Neural progenitor cell (in vitro differentiated cells): ENCODE measurements around the gene USP31. TPM values are rescaled to one million over a fixed set of nuclear protein-coding genes. Genes with fewer than 3 reads are reported as not detected.

Experiments used
- DNase-seq: peaks from one replicate; pipeline ENCODE4 v3.0.0-alpha.2; 2016; ENCODE audit warnings: low spot score
- H2AFZ ChIP-seq: fragments of 200-600 bp; sonication (generic); replicated peaks from 2 replicates; pipeline ENCODE4 v1.6.1; 2016; ENCODE audit warnings: antibody characterized with exemption
- H3F3A ChIP-seq: fragments of 200-600 bp; sonication (generic); 2 replicates; pipeline ENCODE4 v1.6.1; 2016; ENCODE audit warnings: antibody characterized with exemption, low read depth
- H3K27ac ChIP-seq: fragments of 200-600 bp; sonication (generic); 2 replicates; pipeline ENCODE4 v1.5.1; 2016; ENCODE audit warnings: mild to moderate bottlenecking
- H3K27me3 ChIP-seq: fragments of 200-600 bp; sonication (generic); 2 replicates; pipeline ENCODE4 v1.6.1; 2016; ENCODE audit warnings: mild to moderate bottlenecking, moderate library complexity
- H3K36me3 ChIP-seq: fragments of 200-600 bp; sonication (generic); 2 replicates; pipeline ENCODE4 v1.5.1; 2016
- H3K4me1 ChIP-seq: fragments of 200-600 bp; sonication (generic); 2 replicates; pipeline ENCODE4 v1.6.1; 2016; ENCODE audit warnings: mixed run types
- H3K4me2 ChIP-seq: fragments of 200-600 bp; sonication (generic); 2 replicates; pipeline ENCODE4 v1.6.1; 2016
- H3K4me3 ChIP-seq: fragments of 200-600 bp; sonication (generic); 2 replicates; pipeline ENCODE4 v1.5.1; 2016
- H3K79me2 ChIP-seq: fragments of 200-600 bp; sonication (generic); 2 replicates; pipeline ENCODE4 v1.6.1; 2016; ENCODE audit warnings: low read depth
- H3K9ac ChIP-seq: fragments of 200-600 bp; sonication (generic); 2 replicates; pipeline ENCODE4 v1.6.1; 2016
- H3K9me3 ChIP-seq: fragments of 200-600 bp; sonication (generic); 2 replicates; pipeline ENCODE4 v1.5.1; 2016; ENCODE audit warnings: low read depth
- H4K20me1 ChIP-seq: fragments of 200-600 bp; sonication (generic); 2 replicates; pipeline ENCODE4 v1.6.1; 2016; ENCODE audit warnings: low read depth
- H3K27ac Mint-ChIP-seq: 3 replicates; pipeline ENCODE4 v1.8.0; 2021; ENCODE audit warnings: mixed read lengths
- H3K27me3 Mint-ChIP-seq: 2 replicates; pipeline ENCODE4 v1.8.0; 2022; ENCODE audit warnings: low read depth, mild to moderate bottlenecking, inconsistent platforms, moderate library complexity, mixed read lengths; ENCODE audit not compliant: insufficient read depth
- H3K36me3 Mint-ChIP-seq: 3 replicates; pipeline ENCODE4 v1.8.0; 2021; ENCODE audit warnings: mixed read lengths
- H3K4me1 Mint-ChIP-seq: 3 replicates; pipeline ENCODE4 v1.8.0; 2021; ENCODE audit warnings: mixed read lengths
- H3K4me3 Mint-ChIP-seq: 3 replicates; pipeline ENCODE4 v1.8.0; 2021; ENCODE audit warnings: mild to moderate bottlenecking, moderate library complexity, mixed read lengths
- H3K9me3 Mint-ChIP-seq: 3 replicates; pipeline ENCODE4 v1.8.0; 2020; ENCODE audit warnings: mixed read lengths
- CTCF ChIP-seq: fragments of 200-600 bp; sonication (generic); IDR thresholded peaks from 2 replicates; pipeline ENCODE4 v1.5.1; 2017; ENCODE audit warnings: antibody characterized with exemption, mild to moderate bottlenecking
- EZH2 ChIP-seq: fragments of 200-600 bp; sonication (generic); IDR thresholded peaks from 2 replicates; pipeline ENCODE4 v1.6.1; 2017; ENCODE audit warnings: antibody characterized with exemption, mild to moderate bottlenecking, moderate library complexity
- EZH2phosphoT487 ChIP-seq: fragments of 200-600 bp; sonication (generic); IDR thresholded peaks from 2 replicates; pipeline ENCODE4 v1.6.1; 2017; ENCODE audit warnings: antibody characterized with exemption
- total RNA-seq: library from RNA; depleted of rRNA; stranded (reverse); fragments of >200 nt; gene quantifications from 2 replicates; pipeline ENCODE4 v1.2.3, GENCODE V29; 2015; ENCODE audit warnings: low replicate concordance

USP31 gene
- total RNA-seq, 1 donor from 2014 or later = 9.0 TPM

- H3K4me3 Mint-ChIP-seq = no peak overlapping the region
- H3K4me2 ChIP-seq = no peak overlapping the region
- no peak overlapping the region for H3K4me3 ChIP-seq
Observed at GRCh38 chr16:23141959-23142740, 7.1 kb downstream of the USP31 start.

GRCh38 chr16:23141500-23141899 is 7.8 kb downstream of the USP31 start:
- peaks cover 100% of the 10 kb centered on the region for H3K79me2 ChIP-seq
- no peak overlapping the region for H3K9ac ChIP-seq
- H4K20me1 ChIP-seq = peaks cover 55% of the 10 kb centered on the region
- no peak overlapping the region for H3K4me2 ChIP-seq
- no peak overlapping the region for H2AFZ ChIP-seq
- no peaks in the 10 kb centered on the region for H3K9me3 ChIP-seq
- no peak overlapping the region for H3K4me3 ChIP-seq
- peaks cover 13% of the 10 kb centered on the region for H3K4me1 Mint-ChIP-seq
- H3F3A ChIP-seq = peaks cover 6% of the 10 kb centered on the region
- H3K9me3 Mint-ChIP-seq = peaks cover 16% of the 10 kb centered on the region
- no peaks in the 10 kb centered on the region for H3K27me3 ChIP-seq
- H3K36me3 ChIP-seq = no peaks in the 10 kb centered on the region
- H3K4me3 Mint-ChIP-seq = no peak overlapping the region
- no peak for DNase-seq
- H3K27ac Mint-ChIP-seq = no peak overlapping the region
- TF ChIP-seq EZH2phosphoT487 (no peak), CTCF (no peak), EZH2 (no peak)
- H3K4me1 ChIP-seq = peaks cover 17% of the 10 kb centered on the region
- no peaks in the 10 kb centered on the region for H3K27me3 Mint-ChIP-seq
- H3K36me3 Mint-ChIP-seq = peaks cover 2% of the 10 kb centered on the region
- no peak overlapping the region for H3K27ac ChIP-seq

More at GRCh38 chr16:23141959-23142740, 7.1 kb downstream of the USP31 start:
- H3K4me1 Mint-ChIP-seq = peaks cover 19% of the 10 kb centered on the region
- Histone ChIP-seq H3F3A (peaks cover 6% of the 10 kb centered on the region), H3K36me3 (no peaks in the 10 kb centered on the region), H3K79me2 (peaks cover 100% of the 10 kb centered on the region), H3K27ac (no peak overlapping the region), H2AFZ (no peak overlapping the region), H3K27me3 (no peaks in the 10 kb centered on the region), H4K20me1 (peaks cover 62% of the 10 kb centered on the region), H3K4me1 (peaks cover 23% of the 10 kb centered on the region), H3K9ac (no peak overlapping the region), H3K9me3 (no peaks in the 10 kb centered on the region)
- no peak for TF ChIP-seq EZH2phosphoT487
- no peaks in the 10 kb centered on the region for H3K27me3 Mint-ChIP-seq
- DNase-seq = no peak
- H3K27ac Mint-ChIP-seq = no peak overlapping the region
- peaks cover 13% of the 10 kb centered on the region for H3K9me3 Mint-ChIP-seq
- H3K36me3 Mint-ChIP-seq = peaks cover 2% of the 10 kb centered on the region

DNA sequence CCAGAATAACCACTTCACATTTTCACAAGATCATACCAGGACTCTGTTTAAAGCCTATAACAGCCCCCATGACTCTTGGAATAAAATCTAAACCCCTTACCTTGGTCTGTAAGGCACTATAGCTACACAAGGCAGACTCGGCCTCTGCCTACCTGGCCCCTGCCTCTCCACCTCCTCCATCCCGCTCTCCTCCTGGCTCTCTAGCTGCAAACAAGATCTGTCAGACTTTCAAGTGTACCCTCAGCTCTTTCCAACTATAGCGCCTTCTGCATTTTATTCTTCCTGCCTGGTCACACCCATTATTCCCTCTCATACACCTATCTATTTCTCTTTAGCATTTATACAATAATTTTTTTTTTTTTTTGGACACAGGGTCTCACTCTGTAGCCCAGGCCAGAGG is 8.2 kb downstream of the USP31 start:
- H3K27ac ChIP-seq = no peak overlapping the region
- H3K27me3 ChIP-seq = no peaks in the 10 kb centered on the region
- Mint-ChIP-seq H3K4me3 (no peak overlapping the region), H3K36me3 (peaks cover 2% of the 10 kb centered on the region), H3K4me1 (peaks cover 12% of the 10 kb centered on the region), H3K9me3 (peaks cover 18% of the 10 kb centered on the region), H3K27ac (no peak overlapping the region), H3K27me3 (no peaks in the 10 kb centered on the region)
- TF ChIP-seq EZH2phosphoT487 (no peak), EZH2 (no peak), CTCF (no peak)
- no peak overlapping the region for H3K4me3 ChIP-seq
- H3K9ac ChIP-seq = no peak overlapping the region
- peaks cover 100% of the 10 kb centered on the region for H3K79me2 ChIP-seq
- H4K20me1 ChIP-seq = peaks cover 51% of the 10 kb centered on the region
- no peak for DNase-seq
- H2AFZ ChIP-seq = no peak overlapping the region
- peaks cover 1% of the 10 kb centered on the region for H3K9me3 ChIP-seq
- H3F3A ChIP-seq = peaks cover 6% of the 10 kb centered on the region
- H3K4me1 ChIP-seq = peaks cover 12% of the 10 kb centered on the region
- H3K36me3 ChIP-seq = no peaks in the 10 kb centered on the region
- no peak overlapping the region for H3K4me2 ChIP-seq

DNA sequence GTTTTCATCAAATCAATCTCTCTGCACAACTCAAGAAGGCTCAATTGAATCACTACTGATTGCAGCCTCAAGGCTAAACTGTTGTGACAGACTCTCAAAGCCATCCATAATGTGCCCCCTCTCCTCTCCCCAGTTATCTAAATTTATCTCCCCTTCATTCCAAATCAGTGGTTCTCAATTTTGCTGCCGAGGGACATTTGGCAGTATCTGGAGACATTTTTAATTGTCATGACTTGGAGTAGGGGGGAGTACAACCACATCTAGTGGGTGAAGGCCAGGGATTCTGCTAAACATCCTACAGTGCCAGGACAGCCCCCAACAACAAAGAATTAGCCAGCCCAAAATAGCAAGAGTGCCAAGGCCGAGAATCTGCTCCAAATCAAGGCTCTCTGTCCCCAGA is 9.1 kb downstream of the USP31 start:
- no peak overlapping the region for H3K4me3 ChIP-seq
- no peak overlapping the region for H2AFZ ChIP-seq
- no peaks in the 10 kb centered on the region for H3F3A ChIP-seq
- H4K20me1 ChIP-seq = peaks cover 42% of the 10 kb centered on the region
- peaks cover 25% of the 10 kb centered on the region for H3K9me3 Mint-ChIP-seq
- H3K36me3 ChIP-seq = no peaks in the 10 kb centered on the region
- no peak overlapping the region for H3K4me2 ChIP-seq
- H3K36me3 Mint-ChIP-seq = peaks cover 3% of the 10 kb centered on the region
- no peak overlapping the region for H3K27ac ChIP-seq
- peaks cover 7% of the 10 kb centered on the region for H3K9me3 ChIP-seq
- no peak for DNase-seq
- H3K4me1 Mint-ChIP-seq = peaks cover 3% of the 10 kb centered on the region
- no peaks in the 10 kb centered on the region for H3K27me3 Mint-ChIP-seq
- H3K27ac Mint-ChIP-seq = no peak overlapping the region
- peaks cover 100% of the 10 kb centered on the region for H3K79me2 ChIP-seq
- no peak overlapping the region for H3K9ac ChIP-seq
- TF ChIP-seq CTCF (no peak), EZH2phosphoT487 (no peak), EZH2 (no peak)
- no peaks in the 10 kb centered on the region for H3K27me3 ChIP-seq
- H3K4me3 Mint-ChIP-seq = no peak overlapping the region
- peaks cover 3% of the 10 kb centered on the region for H3K4me1 ChIP-seq
